Measurements from ENCODE around the gene MACF1.

DNA sequence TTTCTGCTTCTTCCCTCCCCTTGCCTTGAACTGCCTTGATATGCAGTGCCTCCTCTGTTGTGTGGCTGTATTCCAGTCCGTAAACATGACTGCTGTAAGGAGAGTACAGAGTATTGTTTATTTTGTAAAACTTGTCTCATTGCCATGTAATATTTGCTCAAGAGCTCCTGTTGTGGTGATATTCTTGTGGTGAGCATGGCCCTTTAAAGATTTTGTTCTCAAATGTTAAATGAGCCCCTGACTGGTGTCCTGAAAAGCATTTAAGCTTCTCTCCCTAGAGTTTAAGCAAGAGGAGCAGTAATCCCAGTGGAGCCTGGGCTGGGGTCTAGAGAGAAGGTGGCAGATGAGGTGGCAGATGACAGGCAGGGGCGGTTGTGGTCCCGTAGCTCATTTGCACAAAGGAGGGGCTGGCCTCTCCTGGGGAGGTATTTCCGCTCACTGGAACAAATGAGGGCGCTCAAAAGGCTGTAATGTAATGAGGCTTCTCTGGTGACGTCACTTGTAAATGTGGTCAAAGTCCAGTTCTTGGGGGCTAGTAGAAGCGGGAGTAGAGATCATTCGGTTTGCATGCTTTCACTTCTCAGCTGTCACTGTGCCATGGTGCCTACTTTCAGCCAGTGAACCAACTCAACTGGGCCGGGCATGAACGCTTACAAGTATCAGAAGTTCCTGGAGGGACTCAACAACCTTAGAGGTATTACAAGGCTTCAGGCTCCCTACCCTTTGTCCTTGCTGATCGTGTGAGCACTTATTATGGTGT lies 46.0 kb upstream of the MACF1 start:
- TF ChIP-seq, protein P1, sequence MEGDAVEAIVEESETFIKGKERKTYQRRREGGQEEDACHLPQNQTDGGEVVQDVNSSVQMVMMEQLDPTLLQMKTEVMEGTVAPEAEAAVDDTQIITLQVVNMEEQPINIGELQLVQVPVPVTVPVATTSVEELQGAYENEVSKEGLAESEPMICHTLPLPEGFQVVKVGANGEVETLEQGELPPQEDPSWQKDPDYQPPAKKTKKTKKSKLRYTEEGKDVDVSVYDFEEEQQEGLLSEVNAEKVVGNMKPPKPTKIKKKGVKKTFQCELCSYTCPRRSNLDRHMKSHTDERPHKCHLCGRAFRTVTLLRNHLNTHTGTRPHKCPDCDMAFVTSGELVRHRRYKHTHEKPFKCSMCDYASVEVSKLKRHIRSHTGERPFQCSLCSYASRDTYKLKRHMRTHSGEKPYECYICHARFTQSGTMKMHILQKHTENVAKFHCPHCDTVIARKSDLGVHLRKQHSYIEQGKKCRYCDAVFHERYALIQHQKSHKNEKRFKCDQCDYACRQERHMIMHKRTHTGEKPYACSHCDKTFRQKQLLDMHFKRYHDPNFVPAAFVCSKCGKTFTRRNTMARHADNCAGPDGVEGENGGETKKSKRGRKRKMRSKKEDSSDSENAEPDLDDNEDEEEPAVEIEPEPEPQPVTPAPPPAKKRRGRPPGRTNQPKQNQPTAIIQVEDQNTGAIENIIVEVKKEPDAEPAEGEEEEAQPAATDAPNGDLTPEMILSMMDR (IDR thresholded peaks at IDR 0.05): no peak
- TF ChIP-seq EP300 (IDR thresholded peaks at IDR 0.05) (no peak), POLR2A (IDR thresholded peaks at IDR 0.05) (no peak)
